Prostate gland (tissue), 2 donors: Measurements from ENCODE around the gene E4F1.

Experiments
- CTCF ChIP-seq, 4 experiments: fragments of 200-600 bp in 2 of 4; fragments of 450-650 bp in 2 of 4; sonication (generic) in 2 of 4; IDR thresholded peaks; 1 replicate in 3 of 4; 2 replicates in 1 of 4; pipeline ENCODE4 v1.5.1; 2016 to 2019; ENCODE audit warnings: antibody characterized with exemption in 4 of 4, mild to moderate bottlenecking in 2 of 4, moderate library complexity in 2 of 4
- POLR2A ChIP-seq: fragments of 450-650 bp; IDR thresholded peaks from one replicate; pipeline ENCODE4 v1.6.1; 2016; ENCODE audit warnings: antibody characterized with exemption, mild to moderate bottlenecking
- POLR2AphosphoS5 ChIP-seq: sonication (generic); formaldehyde crosslinking; IDR thresholded peaks from one replicate; pipeline ENCODE4 v1.6.1; 2017; ENCODE audit warnings: antibody characterized with exemption

GRCh38 chr16:2195322-2196161 is 27.8 kb upstream of the E4F1 start:
- TF ChIP-seq POLR2AphosphoS5 (no peak), POLR2A (no peak), CTCF (IDR thresholded peaks at IDR 0.05) (no peak)
